ENCODE measurements around the gene GPN2.
"Not testable (repeated sequence)": the region's sequence is repeated elsewhere in the genome, so short reads cannot be mapped to it uniquely, and the experiment has no call there.

GPN2 gene

DNA sequence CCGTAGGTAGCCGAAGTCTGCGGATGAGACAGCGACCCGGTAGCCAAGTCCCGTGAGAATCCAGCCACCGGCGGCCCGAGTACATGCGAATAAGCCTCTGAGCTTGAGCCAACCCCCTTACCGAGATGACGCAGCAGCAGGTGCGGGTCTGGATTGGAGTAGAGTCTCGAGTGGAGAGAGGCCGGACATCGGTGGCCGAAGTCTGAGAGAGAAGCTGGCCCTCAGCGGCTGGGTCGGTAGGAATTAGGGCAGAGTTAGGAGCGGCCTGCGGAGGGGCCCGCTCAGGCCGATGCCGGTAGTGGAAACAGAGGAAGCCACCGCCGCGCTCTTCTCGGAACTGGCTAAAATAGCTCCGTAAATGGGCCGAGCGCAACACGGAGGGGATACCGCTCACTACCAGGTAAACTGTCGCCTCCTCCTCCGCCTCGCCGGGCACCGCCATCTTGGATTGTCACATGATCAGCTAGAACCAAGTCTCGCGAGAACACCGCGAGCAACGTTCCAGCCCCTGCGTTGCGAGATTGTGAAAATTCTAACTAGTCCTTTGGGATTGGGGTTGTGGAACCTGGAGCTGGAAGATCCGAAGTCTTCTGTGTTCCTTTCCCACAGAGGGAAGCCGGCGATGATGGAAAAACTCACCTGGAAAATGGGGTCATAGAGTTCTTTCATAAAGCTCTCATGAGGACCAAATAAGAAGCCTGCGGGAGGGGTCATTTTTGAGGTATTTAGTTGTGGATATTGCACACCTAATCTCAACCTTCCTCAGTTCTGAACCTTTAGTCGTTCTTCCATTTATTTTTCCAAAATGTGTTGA lies 10.1 kb upstream of the GPN2 start, which contains the start of gene GPATCH3:
Gene GPATCH3, minus strand, starts transcription at position 467 of the 814 bp plus-strand sequence. Its CDS starts 25 bp downstream, at position 442.
- peak; percentile 94 for DNase-seq

DNA sequence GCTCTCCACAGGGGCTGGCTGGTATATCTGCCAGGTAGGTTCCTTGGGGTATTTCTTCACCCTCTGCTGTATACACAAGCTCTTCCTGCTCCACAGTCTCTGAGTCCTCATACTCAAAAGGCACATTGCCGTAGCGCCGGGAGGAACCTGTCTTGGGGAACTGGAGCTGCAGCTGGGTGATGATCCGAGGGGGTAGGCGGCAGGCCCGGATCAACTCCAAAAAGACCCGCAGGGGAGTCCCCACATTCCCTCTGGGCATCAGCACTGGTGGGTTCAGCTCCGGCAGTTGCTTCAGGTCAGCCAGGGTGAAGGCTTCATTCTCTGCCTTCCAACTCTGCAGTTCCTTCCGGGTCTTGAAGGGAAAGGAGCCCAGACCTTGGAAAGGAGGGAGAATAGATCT lies 7.3 kb upstream of the GPN2 start:
- DNase-seq = no peak

DNA sequence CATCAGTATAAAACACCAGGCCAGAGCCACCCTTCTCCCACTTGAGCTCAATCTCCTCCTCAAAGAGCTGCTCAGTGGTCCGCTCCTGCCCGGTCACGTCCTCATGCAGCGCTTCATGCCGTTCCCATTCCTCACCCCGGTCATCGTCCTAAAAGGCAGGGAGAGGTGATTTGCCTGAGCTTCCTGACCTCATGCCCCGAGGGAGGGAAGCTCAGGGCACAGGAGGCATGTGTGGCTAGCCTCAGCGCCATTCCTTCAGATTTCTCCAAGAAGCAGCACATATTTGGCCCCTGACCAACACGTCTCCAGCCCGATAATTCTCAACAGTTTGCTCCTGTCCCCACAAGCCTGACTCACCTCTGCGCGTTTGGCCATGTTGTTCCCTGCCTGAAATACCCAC lies 4.2 kb upstream of the GPN2 start:
- no peak for DNase-seq

DNA sequence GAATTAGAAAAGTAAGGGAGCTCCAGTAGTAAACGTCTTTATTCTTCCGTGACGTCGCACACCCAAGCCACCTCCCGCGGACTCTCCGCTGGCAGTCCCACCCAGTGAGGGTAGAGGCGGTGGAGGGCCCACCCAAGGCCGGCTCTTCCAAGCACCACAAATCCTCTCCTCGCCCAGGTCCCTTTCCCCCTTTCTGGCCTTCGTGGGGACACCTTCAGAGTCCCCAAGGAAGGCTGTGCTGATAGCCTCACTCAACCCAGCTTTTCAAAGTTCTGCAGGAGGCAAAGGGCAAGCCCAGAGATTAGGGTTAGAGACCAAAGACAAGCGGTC lies 349 bp upstream of the GPN2 start:
- DNase-seq = no peak

DNA sequence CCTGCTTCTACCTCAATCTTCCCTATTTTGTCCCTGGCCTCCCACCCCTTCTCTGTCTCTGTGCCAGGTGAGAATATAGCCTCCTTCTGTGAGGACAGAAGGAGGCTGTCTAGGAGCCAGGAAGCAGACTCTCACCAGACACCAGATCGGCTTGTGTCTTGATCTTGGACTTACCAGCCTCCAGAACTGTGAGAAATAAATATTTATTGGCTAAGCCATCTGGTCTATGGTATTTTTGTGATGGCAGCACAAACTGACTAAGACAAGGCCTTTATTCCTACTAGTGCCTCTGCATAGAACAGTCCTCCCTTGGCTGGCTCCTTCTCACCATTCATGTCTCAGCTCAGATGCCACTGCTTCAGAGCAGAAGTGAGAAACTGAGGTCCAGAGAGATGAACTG lies 1.9 kb downstream of the GPN2 start:
- no peak for DNase-seq

DNA sequence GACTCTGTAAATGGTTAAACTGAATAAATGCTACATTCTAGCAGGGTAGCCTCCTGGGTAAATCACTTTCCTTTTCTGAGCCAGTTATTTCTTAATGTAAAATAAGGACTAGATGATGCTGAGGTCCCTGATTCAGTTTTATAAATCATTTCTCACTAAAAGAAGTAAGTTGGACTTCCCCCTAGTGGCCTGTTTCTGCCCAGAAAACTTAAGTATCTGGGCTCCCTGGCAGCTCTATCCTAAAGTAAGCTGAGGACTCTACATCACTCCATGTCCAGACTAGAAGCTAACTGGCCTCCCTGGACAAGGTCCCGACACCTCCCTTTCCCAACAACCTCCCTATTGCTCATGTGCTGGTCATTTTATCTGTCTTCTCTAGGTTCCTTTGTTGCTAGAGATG lies 3.0 kb downstream of the GPN2 start:
- no peak for DNase-seq

DNA sequence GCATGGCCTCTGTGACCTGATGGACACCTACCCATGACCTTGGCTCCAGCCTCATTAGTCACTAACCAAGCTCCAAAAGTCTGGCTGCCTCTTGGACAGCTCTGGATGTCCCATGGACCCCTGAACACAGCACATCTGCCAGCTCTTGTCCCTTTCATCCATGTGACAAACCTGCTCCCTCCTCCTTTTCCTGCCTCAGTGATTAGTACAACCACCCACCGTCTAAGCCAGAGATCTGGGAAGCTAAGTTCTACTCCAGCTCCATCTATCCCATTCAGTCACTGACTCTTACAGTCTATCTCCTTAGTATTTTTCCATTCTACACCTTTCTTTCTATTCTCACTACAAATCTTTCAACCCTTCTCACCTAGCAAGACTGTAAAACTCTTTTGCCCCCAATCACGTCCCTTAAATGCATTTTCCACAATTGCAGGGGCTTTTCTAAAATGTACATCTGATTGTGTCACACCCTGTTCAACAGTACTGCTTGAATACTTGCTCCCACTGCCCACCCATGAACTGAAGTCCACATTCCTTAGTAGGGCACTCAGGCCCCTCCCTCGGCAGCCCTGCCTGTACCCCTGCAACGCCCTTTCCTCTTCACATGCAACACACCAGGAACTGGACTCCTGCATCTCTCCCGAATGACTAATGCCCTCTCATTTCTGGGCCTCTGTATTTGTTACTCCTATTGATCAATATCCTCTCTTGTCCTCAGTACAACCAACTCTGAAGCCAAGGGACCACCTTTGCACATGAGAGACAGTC lies 7.2 kb downstream of the GPN2 start:
- no peak for DNase-seq

DNA sequence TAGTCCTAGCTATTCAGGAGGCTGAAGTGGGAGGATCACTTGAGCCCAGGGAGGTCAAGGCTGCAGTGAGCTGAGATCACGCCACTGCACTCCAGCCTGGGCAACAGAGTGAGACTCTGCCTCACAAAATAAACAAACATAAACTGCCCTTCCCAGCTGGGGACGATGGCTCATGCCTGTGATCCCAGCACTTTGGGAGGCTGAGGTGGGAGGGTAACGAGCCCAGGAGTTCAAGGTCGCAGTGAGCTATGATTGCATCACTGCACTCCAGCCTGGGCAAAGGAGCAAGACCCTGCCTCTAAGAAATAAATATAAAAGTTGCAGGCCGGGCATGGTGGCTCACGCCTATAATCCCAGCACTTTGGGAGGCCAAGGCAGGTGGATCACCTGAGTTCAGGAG lies 8.5 kb downstream of the GPN2 start:
- DNase-seq = not testable (repeated sequence)

DNA sequence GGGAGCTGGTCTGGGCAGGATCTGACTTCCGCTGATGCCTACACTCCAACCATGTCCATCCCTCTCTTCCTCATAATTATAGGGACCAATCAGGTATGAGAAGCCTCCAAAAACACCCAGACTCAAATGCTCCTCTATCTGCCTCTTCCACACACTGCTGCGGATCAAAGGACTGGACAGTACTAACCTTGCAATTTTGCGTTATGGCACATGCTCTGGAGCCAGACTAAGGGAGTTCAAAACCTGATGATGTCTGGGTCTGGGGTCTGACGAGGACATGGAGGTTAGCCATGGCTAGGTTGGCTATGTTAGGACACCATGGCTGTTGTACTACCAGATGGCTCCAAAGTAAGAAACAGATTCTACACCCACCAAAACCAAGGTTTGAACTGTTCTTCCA lies 10.3 kb downstream of the GPN2 start:
- no peak for DNase-seq

DNA sequence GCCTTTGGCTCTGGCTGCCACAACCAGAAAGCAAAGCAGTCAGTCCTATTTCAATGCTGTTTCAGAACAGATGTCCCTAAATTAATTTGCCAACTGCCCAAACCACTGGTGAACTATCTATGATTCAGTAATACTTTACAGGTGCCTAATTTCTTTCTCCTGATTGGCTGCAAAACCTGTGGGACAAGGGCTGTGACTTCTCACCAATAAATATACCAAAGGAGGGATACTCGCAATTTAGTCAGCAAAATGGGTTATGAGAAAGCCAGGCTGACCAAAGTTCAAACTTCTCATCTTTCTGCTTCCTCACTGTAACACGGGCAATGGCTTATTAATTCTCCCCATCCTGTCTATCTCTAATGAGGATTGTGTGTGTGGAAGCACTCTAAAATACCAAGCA lies 12.8 kb downstream of the GPN2 start:
- no peak for DNase-seq

DNA sequence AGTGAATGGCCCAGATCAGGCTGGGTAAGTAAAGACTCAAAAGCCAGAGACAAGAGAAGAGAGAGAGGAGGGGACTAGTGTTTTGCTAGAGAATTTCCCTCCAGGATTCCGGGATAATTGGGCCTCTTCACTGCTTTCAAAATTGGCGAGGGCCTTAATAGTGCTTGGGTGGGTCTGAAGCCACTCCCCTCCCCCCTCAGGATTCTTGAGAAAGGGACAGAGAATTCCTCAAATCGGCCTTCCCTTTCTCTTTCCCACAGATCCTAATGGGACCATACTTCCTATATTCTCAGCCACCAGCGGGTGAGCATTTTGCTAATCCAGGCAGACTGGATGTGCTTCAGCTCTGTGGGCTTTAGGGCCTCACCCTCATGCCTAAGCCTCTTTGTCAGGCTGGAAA lies 15.2 kb downstream of the GPN2 start:
- DNase-seq = no peak

DNA sequence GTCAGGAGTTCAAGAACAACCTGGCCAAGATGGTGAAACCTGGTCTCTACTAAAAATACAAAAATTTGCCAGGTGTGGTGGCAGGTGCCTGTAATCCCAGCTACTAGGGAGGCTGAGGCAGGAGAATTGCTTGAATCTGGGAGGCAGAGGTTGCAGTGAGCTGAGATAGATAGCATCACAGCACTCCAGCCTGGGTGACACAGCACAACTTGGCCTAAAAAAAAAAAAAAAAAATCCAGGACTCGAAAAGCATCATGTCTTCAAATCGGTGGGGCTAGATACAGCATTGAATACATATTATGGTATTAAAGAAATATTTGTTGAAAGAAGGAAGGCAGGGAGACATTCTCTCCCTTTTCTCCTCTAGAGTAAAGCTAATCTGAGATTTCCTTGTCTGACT lies 17.0 kb downstream of the GPN2 start:
- not testable (repeated sequence) for DNase-seq

DNA sequence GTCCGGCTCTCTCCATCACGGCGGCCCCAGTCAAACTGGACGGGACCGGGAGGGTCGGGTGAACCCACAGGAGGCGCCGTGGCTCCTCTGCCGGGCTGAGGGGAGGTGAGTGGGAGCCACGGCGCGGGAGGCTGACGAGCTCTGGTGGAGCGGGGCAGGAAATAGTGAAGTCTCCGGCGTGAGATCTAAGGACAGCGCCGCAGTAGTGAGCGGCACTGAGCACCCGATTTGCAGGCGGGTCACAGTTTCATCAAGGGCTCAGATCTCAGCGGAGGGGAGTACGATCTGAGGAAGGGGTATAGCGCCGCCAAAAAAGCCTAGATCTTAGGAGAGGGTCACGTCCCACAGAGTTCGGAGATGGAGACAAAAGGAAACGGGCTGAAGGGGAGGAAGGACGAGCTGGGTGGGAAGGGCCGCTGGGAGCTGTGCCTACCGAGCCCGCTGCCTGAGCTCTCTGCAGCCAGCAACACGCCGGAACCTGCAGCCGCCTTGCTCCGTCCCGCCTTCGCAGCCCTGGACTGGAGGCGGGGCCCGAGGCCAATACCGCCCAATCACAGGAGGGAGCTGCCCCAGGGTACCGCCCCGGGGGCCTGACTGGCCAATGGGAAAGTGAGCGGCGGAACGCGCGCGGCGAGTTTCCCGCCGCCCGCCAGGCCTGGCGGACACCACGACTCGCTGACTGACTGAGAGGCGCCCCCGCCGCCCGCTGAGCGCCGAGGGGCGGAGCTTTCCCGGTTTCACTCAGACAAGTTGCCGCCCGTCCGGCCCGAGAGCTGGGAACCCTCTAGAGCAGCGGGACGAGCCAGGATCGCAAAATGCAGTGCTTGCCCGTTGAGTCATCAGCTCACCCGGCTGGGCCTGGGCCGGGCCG lies 25.2 kb downstream of the GPN2 start:
- DNase-seq = peak; percentile 97

DNA sequence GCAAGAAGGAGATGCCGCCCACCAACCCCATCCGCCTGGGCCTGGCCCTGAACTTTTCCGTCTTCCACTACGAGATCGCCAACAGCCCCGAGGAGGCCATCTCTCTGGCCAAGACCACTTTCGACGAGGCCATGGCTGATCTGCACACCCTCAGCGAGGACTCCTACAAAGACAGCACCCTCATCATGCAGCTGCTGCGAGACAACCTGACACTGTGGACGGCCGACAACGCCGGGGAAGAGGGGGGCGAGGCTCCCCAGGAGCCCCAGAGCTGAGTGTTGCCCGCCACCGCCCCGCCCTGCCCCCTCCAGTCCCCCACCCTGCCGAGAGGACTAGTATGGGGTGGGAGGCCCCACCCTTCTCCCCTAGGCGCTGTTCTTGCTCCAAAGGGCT lies 26.4 kb downstream of the GPN2 start:
- no peak for DNase-seq

DNA sequence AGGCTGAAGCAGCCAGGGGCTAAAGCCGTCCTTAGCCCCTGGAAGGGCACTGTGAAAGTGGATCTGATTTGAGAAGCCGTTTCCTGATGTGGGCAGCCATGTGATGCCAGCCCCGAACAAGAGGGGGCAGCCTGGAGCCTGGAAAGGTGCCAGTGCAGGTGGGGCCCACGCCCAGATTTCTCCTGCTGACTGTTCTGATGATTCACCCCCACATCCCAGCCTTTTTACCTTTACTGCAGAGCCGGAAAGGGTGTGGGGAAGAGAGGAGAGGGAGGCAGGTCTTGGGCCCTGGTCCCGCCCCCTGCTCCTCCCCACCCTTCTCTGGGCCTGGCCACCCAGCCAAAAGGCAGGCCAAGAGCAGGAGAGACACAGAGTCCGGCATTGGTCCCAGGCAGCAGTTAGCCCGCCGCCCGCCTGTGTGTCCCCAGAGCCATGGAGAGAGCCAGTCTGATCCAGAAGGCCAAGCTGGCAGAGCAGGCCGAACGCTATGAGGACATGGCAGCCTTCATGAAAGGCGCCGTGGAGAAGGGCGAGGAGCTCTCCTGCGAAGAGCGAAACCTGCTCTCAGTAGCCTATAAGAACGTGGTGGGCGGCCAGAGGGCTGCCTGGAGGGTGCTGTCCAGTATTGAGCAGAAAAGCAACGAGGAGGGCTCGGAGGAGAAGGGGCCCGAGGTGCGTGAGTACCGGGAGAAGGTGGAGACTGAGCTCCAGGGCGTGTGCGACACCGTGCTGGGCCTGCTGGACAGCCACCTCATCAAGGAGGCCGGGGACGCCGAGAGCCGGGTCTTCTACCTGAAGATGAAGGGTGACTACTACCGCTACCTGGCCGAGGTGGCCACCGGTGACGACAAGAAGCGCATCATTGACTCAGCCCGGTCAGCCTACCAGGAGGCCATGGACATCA lies 27.1 kb downstream of the GPN2 start, which contains the start of gene SFN:
Gene SFN, plus strand, starts transcription at position 369 of the 904 bp plus-strand sequence. Its CDS starts 64 bp downstream, at position 433.
- DNase-seq = peak; percentile 73

DNA sequence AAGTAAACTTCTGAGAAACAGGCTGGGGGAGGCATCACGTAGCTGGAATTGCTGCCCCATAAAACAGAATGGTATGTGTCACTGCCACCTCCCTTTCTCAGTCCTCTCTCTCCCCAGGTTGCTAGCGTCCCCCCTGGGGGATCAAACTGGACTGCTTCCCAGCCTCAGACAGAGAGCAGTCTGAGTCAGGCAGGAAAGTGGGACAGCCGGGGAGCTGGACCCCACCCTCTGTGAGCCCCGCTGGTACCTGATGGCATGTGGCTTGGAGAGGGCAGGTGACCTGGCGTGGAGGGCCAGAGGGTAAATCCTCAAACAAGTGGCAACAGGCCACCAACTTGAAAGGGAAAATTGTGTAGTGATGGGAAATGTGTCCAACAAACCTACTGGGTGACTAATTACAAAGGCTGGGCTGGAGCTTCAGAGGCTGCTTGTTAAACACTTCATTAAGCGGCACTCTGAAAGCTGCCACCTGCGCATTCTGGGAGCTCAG lies 28.1 kb downstream of the GPN2 start:
- DNase-seq = no peak

DNA sequence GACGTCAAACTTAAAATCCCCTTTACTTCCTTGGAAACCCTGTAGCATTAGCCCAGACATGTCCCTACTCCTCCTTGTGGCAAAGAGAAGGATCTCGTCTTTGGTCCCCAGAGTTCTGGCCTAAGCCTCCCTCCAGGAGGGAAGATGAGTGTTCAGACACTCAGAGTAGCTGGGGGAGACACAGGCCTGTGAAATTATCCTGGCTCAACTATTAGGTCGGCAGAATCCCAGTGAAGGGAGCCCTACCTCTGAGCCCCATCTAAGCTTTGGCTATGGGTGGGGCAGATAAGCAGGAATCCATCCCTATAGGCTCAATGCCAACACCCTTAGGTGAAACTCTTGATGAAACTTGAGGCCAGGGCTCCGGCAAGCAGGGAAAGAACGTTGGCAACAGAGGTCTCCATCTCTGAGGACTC lies 28.8 kb downstream of the GPN2 start:
- no peak for DNase-seq

DNA sequence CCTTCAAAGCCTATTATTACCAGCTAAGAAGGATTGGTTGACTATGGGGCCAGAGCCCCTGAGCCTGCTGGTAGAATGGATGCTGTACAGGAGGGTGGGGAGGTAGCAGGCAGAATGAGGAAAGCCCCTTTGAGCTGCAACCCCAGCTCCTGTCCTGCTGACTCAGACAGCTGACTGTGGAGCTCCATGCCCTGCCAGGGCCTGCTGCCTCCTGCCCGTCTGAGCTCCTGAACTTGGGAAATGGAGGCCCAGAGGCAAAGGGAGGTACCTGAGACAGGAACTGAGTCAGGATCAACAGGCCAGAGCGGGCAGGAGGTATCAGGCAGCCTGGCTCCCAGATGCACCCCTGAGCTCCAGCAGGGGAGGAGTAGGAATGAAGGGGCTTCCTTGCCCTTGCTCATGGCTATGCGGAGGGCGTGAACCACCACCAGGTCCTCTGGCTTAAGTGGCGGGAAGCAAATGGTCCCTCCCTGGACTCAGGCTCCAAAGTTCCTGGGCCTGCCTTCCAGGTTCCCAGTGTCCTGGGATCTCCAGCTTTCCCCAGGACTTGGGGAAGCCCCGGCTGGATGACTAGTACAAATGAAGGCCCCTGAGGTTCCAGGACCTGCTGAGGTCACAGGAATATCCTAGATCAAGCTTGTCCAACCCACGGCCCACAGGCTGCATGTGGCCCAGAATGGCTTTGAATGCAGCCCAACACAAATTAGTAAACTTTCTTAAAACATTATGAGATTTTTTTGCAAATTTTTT lies 31.0 kb downstream of the GPN2 start:
- no peak for DNase-seq

DNA sequence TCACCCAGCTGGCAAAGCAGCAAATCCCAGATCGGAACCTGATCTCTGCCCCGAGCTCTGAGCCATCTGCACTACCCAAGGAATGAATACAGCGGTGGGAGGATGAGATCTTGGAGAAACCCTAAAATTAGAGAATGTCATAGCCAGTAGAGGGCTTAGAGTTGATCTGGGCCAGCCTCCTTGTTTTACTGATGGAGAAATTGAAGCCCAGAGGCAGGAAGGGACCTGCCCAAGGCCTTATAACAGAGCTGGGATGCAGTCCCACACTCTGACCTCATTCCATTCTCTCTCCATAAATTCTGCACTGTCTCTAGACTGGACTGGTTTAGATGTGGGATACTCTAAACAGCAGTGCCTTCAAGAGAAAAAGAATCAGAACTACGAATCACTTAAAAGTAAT lies 31.9 kb downstream of the GPN2 start:
- no peak for DNase-seq

DNA sequence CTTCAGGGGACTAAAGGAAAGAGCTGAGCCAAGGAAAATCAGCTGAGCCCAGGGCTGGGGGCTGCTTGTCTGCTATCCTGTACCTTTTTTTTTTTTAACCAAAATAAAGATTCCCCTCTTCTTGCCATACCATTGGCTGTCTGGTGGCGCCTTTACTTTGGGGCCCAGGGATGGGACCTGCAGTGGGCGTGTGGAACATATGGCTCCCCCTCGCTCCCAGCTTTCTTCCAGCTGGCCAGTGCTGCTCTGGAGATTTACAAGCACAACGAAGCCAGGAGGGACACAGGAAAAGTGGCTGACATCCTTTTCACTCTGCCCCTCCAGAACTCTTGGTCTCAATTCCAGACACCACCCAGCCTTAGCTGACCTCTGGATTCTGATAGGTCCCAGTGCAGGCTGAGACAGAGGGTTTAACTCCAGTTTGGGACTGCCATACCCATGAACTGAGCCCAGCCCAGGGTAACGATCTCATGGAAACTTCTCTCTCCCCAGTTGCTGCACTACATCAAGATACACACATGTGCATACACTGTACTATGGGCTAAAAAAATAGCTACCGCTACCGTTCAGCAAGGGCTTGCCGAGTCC lies 32.5 kb downstream of the GPN2 start:
- no peak for DNase-seq
